Karpas-422 (cell line): ENCODE measurements around the gene CFAP206. TPM values are rescaled to one million over a fixed set of nuclear protein-coding genes. Genes with fewer than 3 reads are reported as not detected.

Experiments
- DNase-seq: peaks from one replicate; pipeline ENCODE4 v3.0.0-alpha.2; 2015
- H2AFZ ChIP-seq: fragments of 200-600 bp; sonication (generic); 2 replicates; pipeline ENCODE4 v1.6.1; 2014; ENCODE audit warnings: antibody characterized with exemption, low read length, mixed read lengths
- H3K27ac ChIP-seq: fragments of 200-600 bp; sonication (generic); 2 replicates; pipeline ENCODE4 v1.5.1; 2014; ENCODE audit warnings: mild to moderate bottlenecking, low read length, moderate library complexity
- H3K27me3 ChIP-seq: fragments of 200-600 bp; sonication (generic); 2 replicates; pipeline ENCODE4 v1.6.1; 2014; ENCODE audit warnings: low read length, mixed read lengths
- H3K36me3 ChIP-seq: fragments of 200-600 bp; sonication (generic); 2 replicates; pipeline ENCODE4 v1.6.1; 2014; ENCODE audit warnings: low read length, mixed read lengths; ENCODE audit not compliant: insufficient read depth
- H3K4me1 ChIP-seq: fragments of 200-600 bp; sonication (generic); 2 replicates; pipeline ENCODE4 v1.6.1; 2014; ENCODE audit warnings: mild to moderate bottlenecking, low read length, mixed read lengths
- H3K4me2 ChIP-seq: fragments of 200-600 bp; sonication (generic); 2 replicates; pipeline ENCODE4 v1.6.1; 2014; ENCODE audit warnings: low read length, low read depth, mild to moderate bottlenecking; ENCODE audit not compliant: poor library complexity, severe bottlenecking
- H3K4me3 ChIP-seq: fragments of 200-600 bp; sonication (generic); 2 replicates; pipeline ENCODE4 v1.5.1; 2014; ENCODE audit warnings: mild to moderate bottlenecking, antibody characterized with exemption, low read length, mixed read lengths
- H3K79me2 ChIP-seq: fragments of 200-600 bp; sonication (generic); 2 replicates; pipeline ENCODE4 v1.6.1; 2014; ENCODE audit warnings: mild to moderate bottlenecking, low read length, mixed read lengths
- H3K9ac ChIP-seq: fragments of 200-600 bp; sonication (generic); 2 replicates; pipeline ENCODE4 v1.6.0; 2014; ENCODE audit warnings: low read length
- H3K9me2 ChIP-seq: fragments of 200-600 bp; sonication (generic), shearing (Covaris generic); replicated peaks from 2 replicates; pipeline ENCODE4 v1.6.0; 2014; ENCODE audit warnings: mild to moderate bottlenecking, low read length, moderate library complexity; ENCODE audit not compliant: insufficient read depth
- H3K9me3 ChIP-seq: fragments of 300-700, 200-600 bp; sonication (generic); 2 replicates; pipeline ENCODE4 v1.6.1; 2014; ENCODE audit warnings: low read length, mixed read lengths
- H4K20me1 ChIP-seq: fragments of 200-600 bp; sonication (generic); 2 replicates; pipeline ENCODE4 v1.6.1; 2014; ENCODE audit warnings: mild to moderate bottlenecking, antibody characterized with exemption, low read length, low read depth; ENCODE audit not compliant: insufficient read depth
- total RNA-seq: library from RNA; depleted of rRNA; stranded (reverse); fragments of >200 nt; shearing (Covaris generic); gene quantifications from 2 replicates; pipeline ENCODE4 v1.2.3, GENCODE V29; 2014; ENCODE audit warnings: low replicate concordance

The CFAP206 gene
- total RNA-seq, 1 experiment from 2014 or later, result 1.8 TPM

DNA sequence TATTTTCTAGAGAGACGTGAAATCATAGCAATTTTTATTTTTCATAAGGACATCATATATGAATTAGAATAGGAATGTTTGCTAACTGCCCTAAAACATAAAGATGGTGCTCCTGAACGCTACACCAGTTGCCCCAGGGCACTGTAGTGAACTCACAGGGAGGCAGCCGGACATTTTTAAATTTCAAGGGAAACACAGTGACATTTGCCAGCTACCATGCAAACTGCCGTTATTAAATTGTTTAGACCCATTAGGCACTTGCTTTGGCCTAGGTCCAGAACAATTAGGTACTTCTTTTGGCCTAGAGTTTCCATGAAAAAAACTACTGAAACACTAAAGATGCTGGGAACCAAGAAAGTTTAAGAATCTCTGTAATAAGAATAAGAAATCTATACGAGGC lies 24.9 kb upstream of the CFAP206 start:
- Histone ChIP-seq H3K9me3 (no peaks in the 10 kb centered on the region), H3K9me2 (no peaks in the 10 kb centered on the region), H3K4me3 (no peak overlapping the region), H3K4me1 (peaks cover 30% of the 10 kb centered on the region), H3K4me2 (no peak overlapping the region), H3K9ac (no peak overlapping the region), H2AFZ (no peak overlapping the region), H3K79me2 (no peaks in the 10 kb centered on the region), H4K20me1 (no peaks in the 10 kb centered on the region), H3K36me3 (no peaks in the 10 kb centered on the region), H3K27me3 (no peaks in the 10 kb centered on the region), H3K27ac (no peak overlapping the region)
- no peak for DNase-seq

DNA sequence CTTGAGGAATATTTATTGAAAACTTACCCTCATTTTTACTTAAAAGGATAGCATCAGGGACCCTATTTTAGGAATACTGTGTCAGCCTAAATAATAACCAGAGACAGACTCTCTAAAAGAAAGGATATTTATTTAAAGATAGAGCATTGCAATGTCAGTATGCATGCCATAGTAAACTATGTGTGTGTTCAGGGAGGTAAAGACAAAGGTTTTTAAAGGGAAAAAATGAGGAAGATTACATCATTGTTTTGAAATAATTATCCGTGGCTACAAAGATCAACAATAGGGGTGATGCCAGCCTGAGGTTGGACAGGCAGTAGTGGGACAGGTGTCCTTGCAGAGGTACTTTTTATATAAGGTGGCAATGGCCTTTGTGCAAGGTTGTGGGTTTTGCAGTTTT lies 23.7 kb upstream of the CFAP206 start:
- no peak overlapping the region for H3K9ac ChIP-seq

GRCh38 chr6:87384449-87384848 lies 23.3 kb upstream of the CFAP206 start:
- no peak for DNase-seq
- no peak overlapping the region for H3K4me3 ChIP-seq
- H4K20me1 ChIP-seq, result no peaks in the 10 kb centered on the region
- peak overlapping the region; percentile 42 for H3K4me2 ChIP-seq
- peak overlapping the region; percentile 36; the same call in 1 of the 2 replicates for H3K27ac ChIP-seq
- H3K9me2 ChIP-seq, result no peaks in the 10 kb centered on the region
- peak overlapping the region; percentile 46; the same call in 1 of the 2 replicates for H2AFZ ChIP-seq
- no peaks in the 10 kb centered on the region for H3K79me2 ChIP-seq
- H3K9me3 ChIP-seq, result no peaks in the 10 kb centered on the region
- H3K27me3 ChIP-seq, result no peaks in the 10 kb centered on the region
- H3K4me1 ChIP-seq, result peaks cover 16% of the 10 kb centered on the region
- no peak overlapping the region for H3K9ac ChIP-seq
- H3K36me3 ChIP-seq, result no peaks in the 10 kb centered on the region

More for the DNA sequence above, 23.7 kb upstream of the CFAP206 start:
- no peaks in the 10 kb centered on the region for H3K9me2 ChIP-seq
- H3K4me3 ChIP-seq, result no peak overlapping the region
- no peaks in the 10 kb centered on the region for H3K36me3 ChIP-seq
- 0 out of 2 replicates have a peak overlapping the region, but pooled peaks have one; percentile 46 for H2AFZ ChIP-seq
- H4K20me1 ChIP-seq, result no peaks in the 10 kb centered on the region
- peaks cover 19% of the 10 kb centered on the region for H3K4me1 ChIP-seq
- H3K27ac ChIP-seq, result 0 out of 2 replicates have a peak overlapping the region, but pooled peaks have one; percentile 36
- H3K9me3 ChIP-seq, result no peaks in the 10 kb centered on the region
- DNase-seq, result no peak
- H3K27me3 ChIP-seq, result no peaks in the 10 kb centered on the region
- no peaks in the 10 kb centered on the region for H3K79me2 ChIP-seq
- peak overlapping the region; percentile 42 for H3K4me2 ChIP-seq

DNA sequence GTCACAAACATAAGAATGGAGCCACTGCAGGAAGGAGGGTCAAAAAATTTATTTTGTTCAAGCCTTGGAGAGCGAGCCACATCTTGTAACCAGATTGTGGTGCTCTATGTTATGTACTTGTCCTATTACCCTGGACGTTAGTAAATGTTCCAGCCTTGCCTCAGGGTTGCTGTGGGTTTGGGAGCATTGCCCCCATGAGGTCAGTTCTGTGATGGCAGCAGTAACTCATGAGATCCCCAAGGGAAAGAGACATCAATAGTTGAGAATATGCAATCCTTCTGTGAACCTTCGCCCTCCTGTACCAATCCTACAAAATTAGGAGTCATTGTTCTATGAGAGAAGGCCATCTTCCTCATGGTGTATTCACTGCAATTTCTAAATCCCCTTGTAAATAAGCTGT lies 16.4 kb upstream of the CFAP206 start:
- Histone ChIP-seq H3K9me3 (no peaks in the 10 kb centered on the region), H3K4me3 (no peak overlapping the region), H2AFZ (no peak overlapping the region), H3K9ac (no peak overlapping the region), H3K27me3 (no peaks in the 10 kb centered on the region), H3K79me2 (no peaks in the 10 kb centered on the region), H4K20me1 (no peaks in the 10 kb centered on the region), H3K4me1 (peaks cover 3% of the 10 kb centered on the region; the same call in 1 of the 2 replicates), H3K36me3 (no peaks in the 10 kb centered on the region), H3K9me2 (no peaks in the 10 kb centered on the region), H3K4me2 (no peak overlapping the region), H3K27ac (no peak overlapping the region)
- DNase-seq, result peak; percentile 80

- Histone ChIP-seq H2AFZ (no peak overlapping the region), H3K9ac (no peak overlapping the region), H3K27me3 (no peaks in the 10 kb centered on the region), H4K20me1 (no peaks in the 10 kb centered on the region), H3K4me1 (peaks cover 13% of the 10 kb centered on the region), H3K79me2 (no peaks in the 10 kb centered on the region), H3K36me3 (no peaks in the 10 kb centered on the region), H3K4me2 (no peak overlapping the region), H3K9me3 (no peaks in the 10 kb centered on the region), H3K27ac (no peak overlapping the region), H3K9me2 (no peaks in the 10 kb centered on the region), H3K4me3 (no peak overlapping the region)
- peak; percentile 92 for DNase-seq
Observed at GRCh38 chr6:87393026-87393622, 14.6 kb upstream of the CFAP206 start.

GRCh38 chr6:87395431-87395830 lies 12.3 kb upstream of the CFAP206 start:
- no peak overlapping the region for H3K4me2 ChIP-seq
- no peak for DNase-seq
- H3K4me3 ChIP-seq, result no peak overlapping the region
- H3K9me2 ChIP-seq, result no peaks in the 10 kb centered on the region
- no peaks in the 10 kb centered on the region for H3K27me3 ChIP-seq
- no peak overlapping the region for H2AFZ ChIP-seq
- no peaks in the 10 kb centered on the region for H3K36me3 ChIP-seq
- H3K27ac ChIP-seq, result no peak overlapping the region
- no peak overlapping the region for H3K9ac ChIP-seq
- no peaks in the 10 kb centered on the region for H3K9me3 ChIP-seq
- H3K4me1 ChIP-seq, result peaks cover 13% of the 10 kb centered on the region
- no peaks in the 10 kb centered on the region for H4K20me1 ChIP-seq
- H3K79me2 ChIP-seq, result no peaks in the 10 kb centered on the region

- Histone ChIP-seq H2AFZ (peak overlapping the region; percentile 10), H3K79me2 (no peaks in the 10 kb centered on the region), H3K36me3 (no peaks in the 10 kb centered on the region), H3K9ac (no peak overlapping the region), H3K9me2 (no peaks in the 10 kb centered on the region), H3K9me3 (no peaks in the 10 kb centered on the region), H3K4me2 (no peak overlapping the region), H3K27ac (no peak overlapping the region), H3K27me3 (no peaks in the 10 kb centered on the region), H3K4me3 (no peak overlapping the region), H4K20me1 (no peaks in the 10 kb centered on the region), H3K4me1 (peaks cover 13% of the 10 kb centered on the region)
- peak; percentile 77 for DNase-seq
Observed at GRCh38 chr6:87396595-87397392, 11.0 kb upstream of the CFAP206 start.

- H3K36me3 ChIP-seq, result no peaks in the 10 kb centered on the region
- no peak overlapping the region for H3K27ac ChIP-seq
- H3K4me3 ChIP-seq, result no peak overlapping the region
- no peak overlapping the region for H3K9ac ChIP-seq
- H4K20me1 ChIP-seq, result no peaks in the 10 kb centered on the region
- H3K4me1 ChIP-seq, result peaks cover 13% of the 10 kb centered on the region
- no peaks in the 10 kb centered on the region for H3K27me3 ChIP-seq
- H3K9me2 ChIP-seq, result no peaks in the 10 kb centered on the region
- H3K79me2 ChIP-seq, result no peaks in the 10 kb centered on the region
- H2AFZ ChIP-seq, result no peak overlapping the region
- H3K9me3 ChIP-seq, result no peaks in the 10 kb centered on the region
- no peak for DNase-seq
- no peak overlapping the region for H3K4me2 ChIP-seq
Observed at GRCh38 chr6:87397656-87398055, 10.1 kb upstream of the CFAP206 start.
